Activated T-helper 2 cell treated with anti-CD3 and anti-CD28 coated beads, Interferon-gamma antibody, Interleukin-2, Interleukin-4, amounts not matched to agents 10 μg/mL and 5 μg/mL and 100 μg/mL, durations not matched to agents 14 hours and 24 hours and 36 hours (primary cell): Measurements from ENCODE around the gene UBQLN4. TPM values are rescaled to one million over a fixed set of nuclear protein-coding genes. Genes with fewer than 3 reads are reported as not detected.

ENCODE experiments used
- DNase-seq: peaks from one replicate; pipeline ENCODE4 v3.0.0; 2021; ENCODE audit warnings: low spot score
- H3K27ac Mint-ChIP-seq: one replicate; pipeline ENCODE4 v1.8.0; 2021; ENCODE audit warnings: mixed read lengths
- H3K27me3 Mint-ChIP-seq: one replicate; pipeline ENCODE4 v1.8.0; 2021; ENCODE audit warnings: low read depth, mixed read lengths
- H3K36me3 Mint-ChIP-seq: one replicate; pipeline ENCODE4 v1.8.0; 2021; ENCODE audit warnings: low read depth, mixed read lengths
- H3K4me1 Mint-ChIP-seq: one replicate; pipeline ENCODE4 v1.8.0; 2021; ENCODE audit warnings: low read depth, mixed read lengths
- H3K4me3 Mint-ChIP-seq: one replicate; pipeline ENCODE4 v1.8.0; 2021; ENCODE audit warnings: low read depth, mild to moderate bottlenecking, moderate library complexity, mixed read lengths
- H3K9me3 Mint-ChIP-seq: one replicate; pipeline ENCODE4 v1.8.0; 2021; ENCODE audit warnings: mixed read lengths
- intact Hi-C: fragments of 100-400 bp; cut with micrococcal nuclease; formaldehyde crosslinking; loops from one replicate; pipeline ENCODE4 v1.15.1; 2023
- total RNA-seq: library from RNA; stranded (reverse); gene quantifications from 2 replicates; pipeline ENCODE4 v1.2.3, GENCODE V29; 2022

UBQLN4 gene
- total RNA-seq, 1 donor from 2014 or later, result 71.3 TPM

DNA sequence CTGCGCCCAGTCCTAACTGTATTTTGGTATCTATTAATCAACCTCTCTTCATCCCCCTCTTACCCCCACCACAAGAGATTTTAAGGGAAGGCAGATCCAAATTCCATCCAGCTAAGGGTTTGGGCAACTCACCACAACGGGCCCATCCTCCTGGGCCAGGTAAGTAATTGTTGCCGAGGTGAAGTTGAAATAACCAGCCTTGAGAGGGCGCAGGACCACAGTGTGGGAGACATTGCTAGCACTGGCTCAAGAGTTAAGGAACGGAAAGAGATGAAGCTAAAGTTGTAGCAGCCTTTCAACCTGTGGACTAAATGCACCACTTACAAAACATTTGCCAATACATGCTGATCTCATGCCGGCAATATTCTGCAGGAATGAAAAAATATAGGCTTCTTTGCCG is 38.8 kb downstream of the UBQLN4 start:
- Mint-ChIP-seq H3K36me3 (peaks cover 76% of the 10 kb centered on the region), H3K4me3 (no peak overlapping the region), H3K9me3 (no peaks in the 10 kb centered on the region), H3K4me1 (peaks cover 21% of the 10 kb centered on the region), H3K27me3 (no peaks in the 10 kb centered on the region), H3K27ac (no peak overlapping the region)
- DNase-seq, result no peak
- intact Hi-C loops, result no loop called here

DNA sequence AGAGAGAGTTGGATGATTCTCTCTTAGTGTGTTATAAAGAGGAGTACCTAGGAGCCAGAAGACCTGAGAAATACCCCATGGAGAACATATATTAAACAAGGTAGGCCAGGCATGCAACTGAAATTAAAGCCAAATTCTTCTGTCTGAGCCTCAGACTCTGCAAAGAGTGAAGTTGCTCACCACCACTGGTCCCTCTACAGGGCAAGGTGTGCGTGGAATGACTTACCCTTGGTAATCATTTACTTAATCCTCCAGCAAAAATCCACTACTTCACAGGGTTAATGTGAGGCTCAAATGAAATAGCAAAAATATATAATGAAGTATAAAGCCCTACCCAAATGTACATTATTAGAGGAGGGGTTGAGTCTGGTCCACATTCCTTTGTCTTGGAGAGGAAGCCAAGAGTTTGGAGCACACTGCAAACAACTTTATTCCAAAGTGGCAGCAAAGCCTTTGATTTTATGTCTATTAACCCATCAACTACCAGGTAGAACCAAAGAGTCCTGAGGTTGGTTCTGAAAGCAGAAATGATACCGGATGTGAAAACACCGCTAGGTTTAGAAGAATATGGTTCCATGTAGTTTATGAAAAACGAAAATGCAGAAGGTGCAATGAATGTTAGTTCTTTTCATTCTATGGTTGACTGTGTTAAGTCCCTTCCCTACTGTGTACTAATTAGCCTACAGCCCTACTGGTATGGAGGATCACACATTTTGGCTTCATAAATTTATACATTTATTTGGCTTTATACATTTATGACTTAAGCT is 41.4 kb downstream of the UBQLN4 start:
- Mint-ChIP-seq H3K4me3 (no peak overlapping the region), H3K27me3 (no peaks in the 10 kb centered on the region), H3K27ac (no peak overlapping the region), H3K36me3 (peaks cover 67% of the 10 kb centered on the region), H3K9me3 (no peaks in the 10 kb centered on the region), H3K4me1 (peaks cover 14% of the 10 kb centered on the region)
- DNase-seq, result no peak
- intact Hi-C loops, result no loop called here

DNA sequence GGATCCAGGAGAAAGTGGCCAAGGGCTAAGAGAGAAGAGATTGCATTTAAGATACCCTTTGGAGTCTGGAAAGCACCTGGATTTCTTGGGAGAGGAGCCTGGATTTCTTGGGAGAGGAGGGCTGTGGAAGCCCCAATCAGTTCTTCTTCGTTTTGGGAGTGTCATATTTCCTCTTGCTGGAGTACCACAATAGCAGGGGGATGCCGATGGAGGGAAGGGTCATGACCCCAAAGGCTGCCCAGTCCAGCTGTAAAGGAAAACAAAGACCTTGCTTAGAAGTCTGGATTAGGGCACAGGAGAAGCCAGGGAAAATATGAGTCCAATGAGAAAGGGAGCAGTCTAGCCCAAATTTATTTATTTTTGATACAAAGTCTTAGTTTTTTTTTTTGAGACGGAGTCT is 44.2 kb downstream of the UBQLN4 start:
- Mint-ChIP-seq H3K9me3 (no peaks in the 10 kb centered on the region), H3K4me1 (peaks cover 26% of the 10 kb centered on the region), H3K4me3 (no peak overlapping the region), H3K27me3 (no peaks in the 10 kb centered on the region), H3K36me3 (peaks cover 61% of the 10 kb centered on the region), H3K27ac (no peak overlapping the region)
- intact Hi-C loops, result loop anchor here (10.0 kb wide), 1 partner anchor 55 kb away; the partner anchor contains the start of gene RAB25
- no peak for DNase-seq

DNA sequence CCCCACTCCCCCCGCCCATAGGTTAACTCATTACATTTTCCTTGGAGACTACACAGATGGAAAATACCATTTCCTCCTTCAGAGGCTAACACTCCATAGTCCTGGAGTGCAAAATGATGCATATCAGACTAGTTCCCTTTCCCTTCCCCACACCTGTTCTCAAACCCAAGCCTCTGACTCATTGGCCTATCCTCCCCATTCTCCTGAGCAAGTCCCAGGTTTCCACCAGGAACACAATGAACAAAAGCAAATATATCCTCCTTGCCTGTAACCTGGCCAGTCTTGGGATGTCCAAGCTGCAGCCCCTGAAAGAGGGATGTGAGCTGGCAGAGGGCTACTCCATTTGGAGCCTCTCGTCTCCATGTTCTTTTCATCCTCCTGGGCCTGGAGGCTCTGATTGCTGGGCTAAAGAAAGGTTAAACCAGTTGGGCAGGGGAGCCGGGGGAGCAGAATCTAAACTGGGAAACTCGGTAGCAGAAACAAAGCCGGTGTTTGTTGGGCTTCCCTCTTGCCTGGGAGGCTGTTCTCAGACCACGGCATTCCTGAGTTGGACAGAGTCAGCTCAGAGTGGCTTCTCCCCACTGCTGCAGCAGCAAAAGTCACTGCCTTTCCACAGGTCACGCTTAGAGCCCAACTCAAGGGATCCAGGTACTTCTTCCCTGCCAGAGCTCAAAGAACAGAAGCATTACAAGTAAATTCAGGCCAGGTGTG is 46.8 kb downstream of the UBQLN4 start:
- DNase-seq, result no peak
- peaks cover 21% of the 10 kb centered on the region for H3K4me1 Mint-ChIP-seq
- H3K9me3 Mint-ChIP-seq, result no peaks in the 10 kb centered on the region
- H3K27me3 Mint-ChIP-seq, result no peaks in the 10 kb centered on the region
- H3K27ac Mint-ChIP-seq, result no peak overlapping the region
- no peak overlapping the region for H3K4me3 Mint-ChIP-seq
- intact Hi-C loops, result loop anchor here (10.0 kb wide), 1 partner anchor 58 kb away; the partner anchor contains the start of gene RAB25
- H3K36me3 Mint-ChIP-seq, result peaks cover 37% of the 10 kb centered on the region

DNA sequence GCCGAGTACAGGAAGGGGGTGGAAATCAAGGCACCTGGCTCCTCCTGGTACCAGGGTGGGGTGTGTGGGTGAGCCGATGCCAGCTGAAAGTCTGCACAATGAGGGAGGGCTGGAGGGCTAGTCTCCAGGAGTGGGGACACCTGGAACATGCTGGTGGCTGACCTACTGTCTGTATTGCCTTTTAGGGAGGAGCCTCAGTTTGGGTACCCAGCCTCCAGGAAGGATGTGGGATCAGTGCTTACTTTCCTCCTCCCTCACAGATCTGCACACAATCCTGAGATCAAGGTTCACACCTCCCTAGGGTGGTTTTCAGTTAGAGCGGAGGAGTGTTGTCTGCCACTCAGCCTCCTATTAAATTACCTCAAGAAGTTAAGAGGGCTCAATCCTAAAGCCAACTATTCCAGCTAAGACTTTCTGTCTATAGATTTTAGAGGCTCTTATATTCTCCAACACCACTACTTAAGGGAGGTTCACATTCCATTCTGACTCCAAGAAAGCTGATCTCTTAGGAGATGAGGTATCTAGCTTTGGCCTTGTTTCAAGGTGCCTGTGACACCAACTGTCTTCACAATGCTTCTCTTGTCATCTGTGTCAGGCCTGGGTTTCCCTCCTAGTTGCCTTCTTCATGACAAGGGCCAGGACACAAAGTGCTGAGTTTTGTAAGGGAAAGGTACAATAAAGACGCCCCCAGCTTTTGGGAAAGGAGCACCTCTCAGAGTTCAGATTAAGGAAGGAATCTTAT is 48.6 kb downstream of the UBQLN4 start:
- peak; percentile 14 for DNase-seq
- Mint-ChIP-seq H3K36me3 (peaks cover 21% of the 10 kb centered on the region), H3K27ac (peak overlapping the region; percentile 68), H3K27me3 (no peaks in the 10 kb centered on the region), H3K4me3 (no peak overlapping the region), H3K9me3 (no peaks in the 10 kb centered on the region), H3K4me1 (peaks cover 21% of the 10 kb centered on the region)
- intact Hi-C loops, result loop anchor here (10.0 kb wide), 1 partner anchor 60 kb away; the partner anchor contains the start of gene RAB25

DNA sequence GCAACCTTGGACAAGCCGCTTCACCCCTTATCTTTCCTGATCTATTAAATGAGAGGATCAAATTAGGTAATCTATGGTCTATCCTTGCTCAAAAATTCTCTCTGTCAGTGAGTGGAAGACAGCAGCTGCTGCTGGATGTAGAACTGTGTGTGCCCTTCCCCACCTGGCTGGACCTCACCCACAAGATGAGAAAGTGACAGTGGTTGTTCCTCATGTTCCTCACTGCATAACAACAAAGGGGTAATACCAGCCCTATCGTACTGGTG is 49.7 kb downstream of the UBQLN4 start:
- H3K4me3 Mint-ChIP-seq, result no peak overlapping the region
- H3K27ac Mint-ChIP-seq, result no peak overlapping the region
- intact Hi-C loops, result loop anchor here (10.0 kb wide), 1 partner anchor 61 kb away; the partner anchor contains the start of gene RAB25

GRCh38 chr1:156002188-156002911 is 51.2 kb downstream of the UBQLN4 start:
- Mint-ChIP-seq H3K36me3 (peaks cover 7% of the 10 kb centered on the region), H3K4me3 (no peak overlapping the region), H3K27me3 (no peaks in the 10 kb centered on the region), H3K27ac (no peak overlapping the region), H3K4me1 (peaks cover 17% of the 10 kb centered on the region), H3K9me3 (no peaks in the 10 kb centered on the region)
- DNase-seq, result no peak
- intact Hi-C loops, result loop anchor here (10.0 kb wide), 1 partner anchor 62 kb away; the partner anchor contains the start of gene RAB25

More for the DNA sequence above, 49.7 kb downstream of the UBQLN4 start:
- H3K9me3 Mint-ChIP-seq, result no peaks in the 10 kb centered on the region
- peaks cover 21% of the 10 kb centered on the region for H3K4me1 Mint-ChIP-seq
- DNase-seq, result no peak
- H3K36me3 Mint-ChIP-seq, result peaks cover 14% of the 10 kb centered on the region
- H3K27me3 Mint-ChIP-seq, result no peaks in the 10 kb centered on the region

GRCh38 chr1:156001662-156002171 is 51.9 kb downstream of the UBQLN4 start:
- Mint-ChIP-seq H3K36me3 (peaks cover 2% of the 10 kb centered on the region), H3K4me3 (no peak overlapping the region), H3K27me3 (no peaks in the 10 kb centered on the region), H3K9me3 (no peaks in the 10 kb centered on the region), H3K4me1 (peaks cover 17% of the 10 kb centered on the region), H3K27ac (no peak overlapping the region)
- DNase-seq, result no peak
- intact Hi-C loops, result loop anchor here (10.0 kb wide), 1 partner anchor 63 kb away; the partner anchor contains the start of gene RAB25

DNA sequence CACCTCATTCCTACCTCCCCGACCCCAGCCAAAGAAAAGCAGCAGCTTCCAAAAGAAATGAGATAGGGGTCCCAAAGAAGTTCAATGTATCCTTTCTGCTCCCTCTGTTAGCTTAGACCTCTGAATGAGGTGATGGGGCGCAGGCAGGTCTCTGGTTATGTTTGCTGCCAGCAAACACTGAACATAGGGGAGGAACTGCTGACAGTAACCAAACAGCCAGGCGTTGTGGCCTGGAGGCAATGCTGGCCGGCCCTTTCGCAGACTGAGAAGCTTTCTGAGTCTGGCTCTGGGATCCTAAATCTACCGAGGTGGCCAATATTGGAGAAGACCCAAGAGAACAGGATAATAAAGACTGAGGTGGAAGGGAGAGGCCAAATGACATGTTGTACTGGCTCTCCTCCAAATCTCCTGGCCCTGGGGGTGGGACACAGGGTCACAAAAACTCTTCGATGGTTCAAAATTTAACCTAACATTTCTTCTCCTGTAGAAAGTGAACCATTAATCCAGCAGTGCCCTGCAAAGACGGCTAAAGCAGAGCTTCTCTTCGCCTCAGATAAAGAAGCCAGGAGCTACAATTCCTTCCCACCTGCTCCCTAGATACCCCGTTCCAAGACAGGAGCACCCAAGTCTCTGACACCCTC is 52.5 kb downstream of the UBQLN4 start:
- Mint-ChIP-seq H3K9me3 (no peaks in the 10 kb centered on the region), H3K27ac (no peak overlapping the region), H3K36me3 (no peaks in the 10 kb centered on the region), H3K4me3 (no peak overlapping the region), H3K4me1 (peaks cover 15% of the 10 kb centered on the region), H3K27me3 (no peaks in the 10 kb centered on the region)
- DNase-seq, result no peak
- intact Hi-C loops, result loop anchor here (10.0 kb wide), 1 partner anchor 64 kb away; the partner anchor contains the start of gene RAB25

- intact Hi-C loops, result loop anchor here (10.0 kb wide), 1 partner anchor 65 kb away; the partner anchor contains the start of gene RAB25
- Mint-ChIP-seq H3K4me3 (no peak overlapping the region), H3K27ac (no peak overlapping the region), H3K27me3 (no peaks in the 10 kb centered on the region), H3K36me3 (no peaks in the 10 kb centered on the region), H3K9me3 (no peaks in the 10 kb centered on the region), H3K4me1 (peaks cover 13% of the 10 kb centered on the region)
- no peak for DNase-seq
Measured at GRCh38 chr1:155999964-156000363, 53.6 kb downstream of the UBQLN4 start.

DNA sequence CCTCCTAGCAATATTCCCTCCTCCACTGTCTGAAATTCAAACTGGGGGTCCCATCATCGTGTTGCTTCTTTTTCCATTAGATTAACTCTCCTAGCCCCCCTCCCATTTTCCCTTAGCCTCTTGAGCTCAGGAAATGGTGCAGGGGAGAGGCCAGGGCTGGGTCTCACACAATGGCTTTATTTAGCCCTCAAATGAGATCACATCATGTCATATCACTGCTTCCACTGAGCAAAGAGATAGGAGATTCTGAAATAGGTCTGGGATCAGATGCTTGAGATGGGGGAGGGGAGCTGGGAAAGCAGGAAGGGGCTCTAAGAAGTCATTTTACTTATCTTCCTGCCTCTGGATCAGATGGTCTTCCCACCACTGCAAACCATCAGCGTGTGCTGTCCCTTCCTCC is 57.4 kb downstream of the UBQLN4 start:
- no peaks in the 10 kb centered on the region for H3K36me3 Mint-ChIP-seq
- no peak overlapping the region for H3K27ac Mint-ChIP-seq

DNA sequence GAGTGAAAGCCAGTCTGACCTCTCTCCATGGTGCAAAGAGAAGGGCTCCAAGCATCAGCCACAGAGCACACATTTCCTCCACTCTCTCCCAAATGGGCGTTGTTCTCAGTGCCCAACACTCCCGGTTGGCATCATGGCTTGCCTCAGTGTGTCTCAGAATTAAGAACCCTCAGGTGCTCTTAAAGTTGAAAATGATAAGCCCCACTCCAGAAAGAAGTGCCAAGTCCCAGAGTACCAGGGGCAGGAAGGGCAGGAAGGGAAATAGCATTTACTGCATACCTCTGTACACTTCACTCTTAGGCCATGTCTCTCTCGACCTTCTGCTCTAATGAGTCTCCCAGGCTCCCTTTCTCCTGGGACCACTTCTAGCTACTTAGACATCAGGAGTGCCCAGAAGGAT is 60.0 kb downstream of the UBQLN4 start:
- Mint-ChIP-seq H3K4me1 (peaks cover 21% of the 10 kb centered on the region), H3K27ac (no peak overlapping the region), H3K4me3 (no peak overlapping the region), H3K9me3 (no peaks in the 10 kb centered on the region), H3K27me3 (no peaks in the 10 kb centered on the region), H3K36me3 (no peaks in the 10 kb centered on the region)
- no peak for DNase-seq
- intact Hi-C loops, result no loop called here

More for the DNA sequence above, 57.4 kb downstream of the UBQLN4 start:
- Mint-ChIP-seq H3K4me1 (peaks cover 8% of the 10 kb centered on the region), H3K27me3 (no peaks in the 10 kb centered on the region), H3K4me3 (no peak overlapping the region), H3K9me3 (no peaks in the 10 kb centered on the region)
- no peak for DNase-seq
- intact Hi-C loops, result no loop called here
